Stomach (tissue), 9 donors: ENCODE data around the gene DMRTB1. TPM values are rescaled to one million over a fixed set of nuclear protein-coding genes. Genes with fewer than 3 reads are reported as not detected.

Experiments
- DNase-seq, 2 donors: peaks; one replicate each; pipeline versions ENCODE4 v3.0.0 to v3.0.0-alpha.2; 2013 to 2019
- H3K27ac ChIP-seq, 5 donors: fragments of 200-600 bp in 4 of 5; sonication (generic) in 4 of 5; one replicate each; pipeline ENCODE4 v1.5.1; 2013 to 2019; ENCODE audit warnings: mild to moderate bottlenecking in 1 of 5, moderate library complexity in 1 of 5
- H3K27me3 ChIP-seq, 3 donors: fragments of 200-600 bp; sonication (generic); one replicate each; pipeline ENCODE4 v1.5.1; 2017 to 2019; ENCODE audit warnings: mixed run types in 1 of 3
- H3K36me3 ChIP-seq, 4 donors: fragments of 200-600 bp; sonication (generic); 1 replicate in 3 of 4; 2 replicates in 1 of 4; pipeline ENCODE4 v1.5.1; 2016 to 2019
- H3K4me1 ChIP-seq, 4 donors: fragments of 200-600 bp; sonication (generic); one replicate each; pipeline ENCODE4 v1.5.1; 2016 to 2019
- H3K4me3 ChIP-seq, 4 donors: fragments of 200-600 bp; sonication (generic) in 3 of 4; one replicate each; pipeline ENCODE4 v1.5.1; 2016 to 2019; ENCODE audit warnings: mild to moderate bottlenecking in 1 of 4
- H3K9me3 ChIP-seq, 4 donors: fragments of 200-600 bp; sonication (generic); one replicate each; pipeline ENCODE4 v1.5.1; 2016 to 2019
- EP300 ChIP-seq: sonication (generic); formaldehyde crosslinking; IDR thresholded peaks from one replicate; pipeline ENCODE4 v1.6.1; 2017; ENCODE audit warnings: antibody characterized with exemption
- POLR2A ChIP-seq, 4 donors: fragments of 450-650 bp; IDR thresholded peaks; one replicate each; pipeline ENCODE4 v1.6.1; 2016; ENCODE audit warnings: antibody characterized with exemption in 4 of 4, control low read depth in 2 of 4, mild to moderate bottlenecking in 1 of 4, moderate library complexity in 1 of 4
- POLR2AphosphoS5 ChIP-seq, 3 donors: sonication (generic); formaldehyde crosslinking; IDR thresholded peaks; one replicate each; pipeline ENCODE4 v1.6.1; 2016; ENCODE audit warnings: antibody characterized with exemption in 3 of 3
- WGBS, 5 donors: extraction: QIAGEN DNeasy Blood & Tissue Kit in 3 of 5; methylation state at CpG; one replicate each; pipeline versions ENCODE4 v1.1.5 to v1.1.7; 2013 to 2018; 5-methylcytosine and 5-hydroxymethylcytosine counted together
- intact Hi-C: fragments of 100-400 bp; cut with DNase I; formaldehyde crosslinking; loops from one replicate; pipeline ENCODE4 v1.15.1; 2023; ENCODE audit warnings: low total_unique reads
- polyA plus RNA-seq, 3 donors: library from polyadenylated mRNA; stranded (reverse); fragments of 200-250 nt; gene quantifications; one replicate each; pipeline ENCODE4 v1.2.3, GENCODE V29; 2013
- total RNA-seq, 5 donors: library from RNA; depleted of rRNA; stranded (reverse); fragments of >200 nt; gene quantifications; one replicate each; pipeline versions ENCODE4 v1.1.0 to v1.2.3, GENCODE V29; 2014 to 2016
- TF ChIP-seq, protein P1 (sequence below), 7 experiments: fragments of 450-650 bp in 4 of 7; fragments of 200-600 bp in 3 of 7; sonication (generic) in 3 of 7; IDR thresholded peaks; one replicate each; pipeline ENCODE4 v1.5.1; 2016 to 2019; ENCODE audit warnings: antibody characterized with exemption in 7 of 7, control low read depth in 2 of 7, mild to moderate bottlenecking in 1 of 7
- donor health status: healthy with polysubstance abuse.
- donor health status: Bipolar disorder and iron deficiency.
- donor health status: healthy.

Gene DMRTB1
- total and polyA plus RNA-seq, 8 donors: not detected

DNA sequence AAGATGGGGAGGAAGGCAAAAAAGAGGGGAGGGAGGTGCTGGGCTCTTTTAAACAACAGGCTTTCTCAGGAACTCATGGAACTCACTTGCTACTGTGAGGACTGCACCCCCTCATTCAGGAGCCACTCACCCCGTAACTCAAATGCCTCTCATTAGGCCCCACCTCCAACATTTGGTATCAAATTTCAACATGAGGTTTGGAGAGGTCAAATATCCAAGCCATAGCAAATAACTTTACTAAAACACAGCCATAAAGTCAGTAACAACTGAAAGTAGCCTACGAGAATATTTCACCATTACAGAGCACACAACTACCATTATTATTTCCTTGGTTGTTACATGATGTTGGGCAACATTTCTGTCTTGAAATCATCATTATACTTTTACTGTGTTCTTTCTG is 13.1 kb upstream of the DMRTB1 start:
- DNase-seq: no peak
- WGBS, 5 donors: 37 to 57% (median 43%) methylated on average over 2 of the region's 2 CpGs
- Histone ChIP-seq H3K4me3 (no peak overlapping the region), H3K36me3 (no peaks in the 10 kb centered on the region), H3K9me3 (no peaks in the 10 kb centered on the region), H3K27me3 (peaks cover 0 to 8% (median 4%) of the 10 kb centered on the region in 3 donors), H3K27ac (no peak overlapping the region), H3K4me1 (no peaks in the 10 kb centered on the region)
- TF ChIP-seq, protein P1, sequence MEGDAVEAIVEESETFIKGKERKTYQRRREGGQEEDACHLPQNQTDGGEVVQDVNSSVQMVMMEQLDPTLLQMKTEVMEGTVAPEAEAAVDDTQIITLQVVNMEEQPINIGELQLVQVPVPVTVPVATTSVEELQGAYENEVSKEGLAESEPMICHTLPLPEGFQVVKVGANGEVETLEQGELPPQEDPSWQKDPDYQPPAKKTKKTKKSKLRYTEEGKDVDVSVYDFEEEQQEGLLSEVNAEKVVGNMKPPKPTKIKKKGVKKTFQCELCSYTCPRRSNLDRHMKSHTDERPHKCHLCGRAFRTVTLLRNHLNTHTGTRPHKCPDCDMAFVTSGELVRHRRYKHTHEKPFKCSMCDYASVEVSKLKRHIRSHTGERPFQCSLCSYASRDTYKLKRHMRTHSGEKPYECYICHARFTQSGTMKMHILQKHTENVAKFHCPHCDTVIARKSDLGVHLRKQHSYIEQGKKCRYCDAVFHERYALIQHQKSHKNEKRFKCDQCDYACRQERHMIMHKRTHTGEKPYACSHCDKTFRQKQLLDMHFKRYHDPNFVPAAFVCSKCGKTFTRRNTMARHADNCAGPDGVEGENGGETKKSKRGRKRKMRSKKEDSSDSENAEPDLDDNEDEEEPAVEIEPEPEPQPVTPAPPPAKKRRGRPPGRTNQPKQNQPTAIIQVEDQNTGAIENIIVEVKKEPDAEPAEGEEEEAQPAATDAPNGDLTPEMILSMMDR (IDR thresholded peaks at IDR 0.05): no peak
- TF ChIP-seq POLR2AphosphoS5 (IDR thresholded peaks at IDR 0.05): no peak
- no peak for TF ChIP-seq EP300
- no peak for TF ChIP-seq POLR2A (IDR thresholded peaks at IDR 0.05)
- intact Hi-C loops: no loop called here

GRCh38 chr1:53447413-53447812 is 11.8 kb upstream of the DMRTB1 start:
- DNase-seq: no peak
- Histone ChIP-seq H3K27ac (no peak overlapping the region), H3K27me3 (peaks cover 0 to 8% (median 4%) of the 10 kb centered on the region in 3 donors), H3K4me1 (no peaks in the 10 kb centered on the region), H3K36me3 (no peaks in the 10 kb centered on the region), H3K4me3 (no peak overlapping the region), H3K9me3 (no peaks in the 10 kb centered on the region)
- intact Hi-C loops: no loop called here
- no peak for TF ChIP-seq EP300
- TF ChIP-seq, protein P1 (IDR thresholded peaks at IDR 0.05): no peak
- 71 to 81% (median 77%) methylated on average over 4 of the region's 4 CpGs for WGBS, 5 donors

DNA sequence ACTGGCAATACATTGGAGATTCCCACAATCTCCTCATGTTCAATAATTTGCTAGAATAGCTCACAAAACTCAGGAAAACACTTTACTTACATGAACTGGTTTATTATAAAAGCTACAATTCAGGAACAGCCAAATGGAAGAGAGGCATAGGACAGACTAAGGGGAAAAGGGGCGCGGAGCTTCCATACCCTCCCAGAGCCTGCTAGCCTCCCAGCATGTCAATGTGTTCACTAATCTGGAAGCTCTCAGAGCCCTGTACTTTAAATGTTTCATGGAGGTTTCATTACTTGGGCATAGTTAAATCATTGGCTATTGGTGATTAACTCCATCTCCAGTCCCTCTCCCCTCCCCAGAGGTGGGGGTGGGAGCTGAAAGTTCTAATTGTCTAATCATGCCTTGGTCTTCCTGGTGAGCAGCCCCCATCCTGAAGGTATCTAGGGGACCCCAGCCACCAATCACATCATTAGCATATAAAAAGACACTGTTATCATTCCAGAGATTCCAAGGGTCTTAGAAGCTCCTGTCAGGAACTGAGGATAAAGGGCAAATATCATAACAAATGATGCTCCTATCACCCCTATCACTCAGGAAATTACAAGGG is 10.9 kb upstream of the DMRTB1 start:
- no peak overlapping the region for H3K27ac ChIP-seq
- no peak for TF ChIP-seq POLR2A (IDR thresholded peaks at IDR 0.05)
- TF ChIP-seq EP300: no peak
- TF ChIP-seq POLR2AphosphoS5 (IDR thresholded peaks at IDR 0.05): no peak
- TF ChIP-seq, protein P1 (IDR thresholded peaks at IDR 0.05): no peak
- no peaks in the 10 kb centered on the region for H3K4me1 ChIP-seq
- H3K4me3 ChIP-seq: no peak overlapping the region
- H3K9me3 ChIP-seq: no peaks in the 10 kb centered on the region
- intact Hi-C loops: no loop called here
- no peak for DNase-seq
- no peaks in the 10 kb centered on the region for H3K36me3 ChIP-seq
- WGBS, 5 donors: 88 to 95% (median 89%) methylated on average over 2 of the region's 2 CpGs
- peaks cover 0 to 8% (median 4%) of the 10 kb centered on the region in 3 donors for H3K27me3 ChIP-seq

DNA sequence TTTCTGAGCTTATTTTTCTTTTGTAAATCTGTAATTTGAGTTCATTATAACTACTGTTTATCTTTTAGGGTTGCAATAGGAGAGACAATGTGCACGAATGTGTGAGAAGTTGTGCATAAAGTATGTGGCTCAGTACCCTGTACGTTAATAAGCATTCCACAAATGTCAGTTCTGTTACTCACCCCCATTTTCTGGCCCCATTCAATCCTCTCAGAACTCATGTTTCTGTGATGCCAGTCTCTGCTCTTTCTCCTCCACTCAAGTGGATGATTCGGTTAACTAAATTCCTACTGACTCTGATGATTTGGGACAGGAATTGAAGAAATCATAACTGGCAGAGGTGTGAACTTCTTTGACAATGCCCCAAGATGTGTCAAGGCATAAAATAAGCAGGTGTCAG is 10.2 kb upstream of the DMRTB1 start:
- DNase-seq: no peak
- intact Hi-C loops: no loop called here
- H3K27ac ChIP-seq: no peak overlapping the region
- no peaks in the 10 kb centered on the region for H3K9me3 ChIP-seq
- TF ChIP-seq POLR2A (IDR thresholded peaks at IDR 0.05): no peak
- TF ChIP-seq, protein P1 (IDR thresholded peaks at IDR 0.05): no peak
- no peak for TF ChIP-seq POLR2AphosphoS5 (IDR thresholded peaks at IDR 0.05)
- no peak for TF ChIP-seq EP300
- H3K36me3 ChIP-seq: no peaks in the 10 kb centered on the region
- 64 to 76% (median 74%) methylated on average over 3 of the region's 3 CpGs for WGBS, 5 donors
- no peaks in the 10 kb centered on the region for H3K4me1 ChIP-seq
- H3K27me3 ChIP-seq: peaks cover 0 to 9% (median 8%) of the 10 kb centered on the region in 3 donors
- H3K4me3 ChIP-seq: no peak overlapping the region
